NCI-H2171 (cell line): Measurements from ENCODE around the gene CYP4A11.
"Not testable (repeated sequence)": the region's sequence is repeated elsewhere in the genome, so short reads cannot be mapped to it uniquely, and the experiment has no call there.

ENCODE experiments used
- DNase-seq: peaks from one replicate; lab custom pipeline; 2025; lab: John Stamatoyannopoulos, UW

CYP4A11 gene, protein sequence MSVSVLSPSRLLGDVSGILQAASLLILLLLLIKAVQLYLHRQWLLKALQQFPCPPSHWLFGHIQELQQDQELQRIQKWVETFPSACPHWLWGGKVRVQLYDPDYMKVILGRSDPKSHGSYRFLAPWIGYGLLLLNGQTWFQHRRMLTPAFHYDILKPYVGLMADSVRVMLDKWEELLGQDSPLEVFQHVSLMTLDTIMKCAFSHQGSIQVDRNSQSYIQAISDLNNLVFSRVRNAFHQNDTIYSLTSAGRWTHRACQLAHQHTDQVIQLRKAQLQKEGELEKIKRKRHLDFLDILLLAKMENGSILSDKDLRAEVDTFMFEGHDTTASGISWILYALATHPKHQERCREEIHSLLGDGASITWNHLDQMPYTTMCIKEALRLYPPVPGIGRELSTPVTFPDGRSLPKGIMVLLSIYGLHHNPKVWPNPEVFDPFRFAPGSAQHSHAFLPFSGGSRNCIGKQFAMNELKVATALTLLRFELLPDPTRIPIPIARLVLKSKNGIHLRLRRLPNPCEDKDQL

GRCh38 chr1:46941135-46941694 lies at the start of gene CYP4A11:
Gene CYP4A11, minus strand, starts transcription at chr1:46941476. Its CDS starts 43 bp downstream, at chr1:46941433.
- no peak for DNase-seq

GRCh38 chr1:46990541-46990940 lies 49.3 kb upstream of the CYP4A11 start:
- not testable (repeated sequence) for DNase-seq

DNA sequence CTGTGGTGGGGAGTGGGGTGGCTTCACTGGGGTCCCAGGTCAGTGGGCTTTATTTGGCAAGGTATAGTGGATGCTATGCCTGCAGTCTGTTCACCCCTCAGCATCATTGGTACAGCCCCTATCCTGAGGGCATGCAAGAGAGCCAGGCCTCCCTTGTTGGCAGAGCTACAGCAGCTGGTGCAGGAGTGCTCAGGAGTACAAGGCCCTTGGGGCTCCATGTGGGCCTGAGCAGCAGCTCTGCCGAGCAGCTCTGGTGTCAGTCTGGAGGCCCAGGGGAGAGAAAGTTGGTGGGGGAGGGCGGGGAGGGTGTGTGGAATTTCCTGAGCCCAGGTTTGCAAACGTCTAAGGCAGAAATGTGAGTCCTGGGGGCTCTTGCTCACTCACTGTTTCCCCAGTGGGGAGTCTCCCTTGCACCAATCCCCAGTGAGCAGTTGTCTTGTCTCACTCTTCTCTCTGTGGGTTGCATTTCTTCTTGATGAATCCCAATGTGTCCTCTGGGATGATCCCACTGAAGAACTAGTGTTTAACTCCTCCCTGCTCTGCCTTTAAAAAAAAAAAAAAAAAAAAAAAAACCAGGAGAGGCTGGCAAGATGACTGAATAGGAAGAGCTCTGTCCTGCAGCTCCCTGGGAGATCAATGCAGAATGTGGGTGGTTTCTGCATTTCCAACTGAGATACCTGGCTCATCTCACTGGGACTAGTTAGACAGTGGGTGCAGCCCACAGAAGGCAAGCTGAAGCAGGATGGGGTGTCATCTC lies 42.7 kb upstream of the CYP4A11 start:
- DNase-seq = peak; percentile 52

- no peak for DNase-seq
Observed at GRCh38 chr1:46983166-46983829, 42.0 kb upstream of the CYP4A11 start.

- no peak for DNase-seq
Observed at GRCh38 chr1:46969014-46969619, 27.8 kb upstream of the CYP4A11 start.

DNA sequence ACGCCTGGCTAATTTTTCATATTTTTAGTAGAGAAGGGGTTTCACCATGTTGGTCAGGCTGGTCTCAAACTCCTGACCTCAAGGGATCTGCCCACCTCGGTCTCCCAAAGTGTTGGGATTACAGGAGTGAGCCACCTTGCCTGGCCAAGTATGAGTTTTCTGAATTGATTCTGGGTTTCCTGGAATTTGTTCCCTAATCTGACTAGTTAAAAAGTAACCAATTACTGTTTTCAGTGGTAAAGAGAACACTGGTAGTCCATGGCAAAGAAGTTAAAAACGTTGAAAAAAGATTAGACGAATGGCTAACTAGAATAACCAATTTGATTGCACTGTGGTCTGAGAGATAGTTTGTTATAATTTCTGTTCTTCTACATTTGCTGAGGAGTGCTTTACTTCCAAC lies 21.0 kb upstream of the CYP4A11 start:
- DNase-seq = not testable (repeated sequence)

- no peak for DNase-seq
Observed at GRCh38 chr1:46961066-46961758, 19.9 kb upstream of the CYP4A11 start.

DNA sequence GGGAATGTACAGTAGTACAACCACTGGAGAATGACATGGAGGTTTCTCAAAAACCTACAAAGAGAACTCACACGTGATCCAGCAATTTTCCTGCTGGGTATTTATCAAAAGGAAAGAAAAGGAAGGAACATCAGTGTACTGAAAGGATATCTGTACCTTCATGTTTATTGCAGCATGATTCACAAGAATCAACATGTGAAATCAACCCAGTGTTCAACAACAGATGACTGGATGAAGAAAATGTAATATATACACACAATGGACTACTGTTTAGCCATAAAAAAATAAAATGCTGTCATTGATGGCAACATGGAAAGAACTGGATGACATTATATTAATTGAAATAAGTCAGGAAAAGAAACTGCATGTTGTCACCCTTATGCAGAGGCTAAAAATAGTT lies 19.0 kb upstream of the CYP4A11 start:
- DNase-seq = no peak

DNA sequence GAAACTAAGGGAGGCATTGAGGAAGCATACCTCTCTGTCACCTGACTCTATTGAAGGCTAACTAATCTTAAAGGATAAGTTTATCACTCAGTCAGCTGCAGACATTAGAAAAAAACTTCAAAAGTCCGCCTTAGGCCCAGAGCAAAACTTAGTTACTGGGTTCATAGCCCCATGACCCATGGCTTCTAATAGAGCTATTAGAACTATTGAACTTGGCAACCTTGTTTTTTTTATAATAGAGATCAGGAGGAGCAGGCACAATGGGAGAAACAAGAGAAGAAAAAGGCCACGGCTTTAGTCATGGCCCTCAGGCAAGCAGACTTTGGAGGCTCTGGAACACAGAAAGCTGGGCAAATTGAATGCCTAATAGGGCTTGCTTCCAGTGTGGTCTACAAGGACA lies 13.8 kb upstream of the CYP4A11 start:
- DNase-seq = not testable (repeated sequence)

- DNase-seq = not testable (repeated sequence)
Observed at GRCh38 chr1:46953847-46954246, 12.6 kb upstream of the CYP4A11 start.

- not testable (repeated sequence) for DNase-seq
Observed at GRCh38 chr1:46949417-46949666, 8.1 kb upstream of the CYP4A11 start.

DNA sequence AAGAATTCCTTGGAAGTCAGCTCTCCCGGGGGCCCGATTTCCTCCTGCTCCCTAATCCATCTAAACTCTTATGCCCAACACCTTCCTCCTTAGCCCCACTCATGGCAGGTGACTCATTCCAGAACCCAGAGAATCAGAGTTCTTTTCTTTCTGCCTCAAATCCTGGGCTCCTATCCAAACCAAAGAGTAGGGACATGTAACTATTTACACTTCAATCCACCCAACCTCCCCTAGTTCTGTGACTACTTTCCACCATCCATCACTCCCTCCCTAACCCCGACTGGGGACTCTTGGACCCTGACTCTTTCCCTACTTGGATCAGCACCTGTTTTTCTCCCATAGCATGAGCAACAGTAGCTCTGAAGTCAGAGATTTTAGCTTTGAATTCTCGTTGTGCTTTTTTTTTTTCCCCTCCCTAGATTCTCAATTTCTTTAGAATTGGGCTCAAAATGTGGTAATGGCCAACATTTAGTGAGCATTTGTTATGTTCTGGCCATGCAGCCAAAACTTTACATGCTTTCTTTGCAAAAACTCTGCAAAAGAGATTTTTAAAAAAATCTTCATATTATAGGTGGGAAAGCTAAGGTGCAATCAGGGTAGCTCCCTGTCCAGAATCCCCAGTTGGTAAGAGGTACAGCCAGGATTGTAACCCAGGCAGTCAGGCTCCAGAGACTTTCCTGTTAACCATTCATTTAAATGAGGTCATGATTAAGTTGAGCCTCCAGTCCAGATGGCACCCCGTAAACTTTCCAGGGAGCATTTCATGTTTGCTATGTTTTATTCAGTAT lies 7.5 kb upstream of the CYP4A11 start:
- no peak for DNase-seq

GRCh38 chr1:46947706-46948105 lies 6.4 kb upstream of the CYP4A11 start:
- not testable (repeated sequence) for DNase-seq

GRCh38 chr1:46942086-46942485 lies 810 bp upstream of the CYP4A11 start:
- DNase-seq = no peak

- no peak for DNase-seq
Observed at GRCh38 chr1:46940307-46940706, 969 bp downstream of the CYP4A11 start.

DNA sequence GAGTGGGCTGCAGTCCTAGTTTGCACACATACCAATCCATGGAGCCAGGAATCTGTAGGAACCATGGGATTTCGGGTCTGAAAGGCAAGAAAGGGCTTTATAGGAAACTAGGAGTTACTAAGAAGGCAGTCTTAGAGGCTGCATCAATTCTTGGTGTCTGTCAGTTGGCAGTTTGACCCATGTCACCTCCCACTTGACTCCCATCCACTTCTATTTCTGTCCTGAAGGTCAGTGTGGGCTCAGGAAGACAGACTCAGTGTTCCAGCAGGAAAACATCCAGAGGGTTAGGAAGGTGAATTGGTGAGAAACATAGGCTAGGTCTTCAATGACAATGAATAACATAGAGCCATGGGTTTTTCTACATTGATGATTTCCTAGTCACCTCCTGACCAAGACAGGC lies 4.0 kb downstream of the CYP4A11 start:
- DNase-seq = no peak

DNA sequence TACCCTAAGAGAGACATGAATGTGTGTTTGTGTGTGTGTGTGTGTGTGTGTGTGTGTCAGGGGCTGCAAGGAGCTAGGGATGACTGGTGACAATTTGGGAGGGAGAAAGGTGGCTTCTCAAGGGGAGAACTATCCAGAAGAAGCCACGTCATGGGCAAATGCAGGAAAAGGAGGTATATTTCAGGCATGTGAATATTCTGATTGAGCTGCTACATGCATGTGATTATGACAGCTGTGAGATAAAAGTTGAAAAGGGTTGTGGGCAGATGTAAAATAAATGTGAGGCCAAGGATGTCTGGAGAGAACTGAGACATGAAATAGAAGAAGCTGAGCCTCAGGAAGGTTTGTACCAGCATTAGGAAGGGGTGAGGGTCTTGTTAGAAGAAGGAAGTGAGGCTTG lies 4.5 kb downstream of the CYP4A11 start:
- no peak for DNase-seq

DNA sequence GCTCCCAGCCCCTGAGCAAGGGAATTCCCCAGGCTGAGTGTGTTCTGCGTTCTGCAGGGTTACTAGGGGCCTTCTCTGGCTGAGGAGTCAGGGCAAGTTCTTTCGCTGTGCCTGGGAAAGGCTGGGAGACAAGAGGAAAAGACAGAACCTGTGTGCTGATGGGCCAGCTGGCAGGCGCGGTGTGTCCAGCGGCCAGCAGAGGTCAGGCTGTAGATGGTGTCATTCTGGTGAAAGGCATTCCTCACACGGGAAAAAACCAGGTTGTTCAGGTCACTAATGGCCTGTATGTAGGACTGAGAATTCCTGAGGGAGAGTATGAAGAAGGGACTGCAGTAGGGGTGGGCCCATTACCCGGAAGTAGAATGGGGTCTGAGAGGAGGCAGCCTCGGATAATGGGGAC lies 6.4 kb downstream of the CYP4A11 start:
- not testable (repeated sequence) for DNase-seq

GRCh38 chr1:46932020-46932419 lies 9.3 kb downstream of the CYP4A11 start:
- DNase-seq = not testable (repeated sequence)

- DNase-seq = no peak
Observed at GRCh38 chr1:46931151-46931550, 10.1 kb downstream of the CYP4A11 start.
